Stimulated activated CD4-positive, alpha-beta T cell treated with anti-CD3 and anti-CD28 coated beads, Interleukin-1b, Interleukin-23, amount 100 ng/mL, for 24 hours (primary cell): ENCODE measurements around the gene TGM2.
"Not testable (repeated sequence)": the region's sequence is repeated elsewhere in the genome, so short reads cannot be mapped to it uniquely, and the experiment has no call there.

ENCODE experiments used
- DNase-seq, 4 experiments: peaks; one replicate each; pipeline ENCODE4 v3.0.0-alpha.2; 2020; ENCODE audit warnings: low read depth in 4 of 4, low spot score in 1 of 4

Gene TGM2

GRCh38 chr20:38116409-38117165 lies 48.5 kb downstream of the TGM2 start:
- DNase-seq, result no peak

DNA sequence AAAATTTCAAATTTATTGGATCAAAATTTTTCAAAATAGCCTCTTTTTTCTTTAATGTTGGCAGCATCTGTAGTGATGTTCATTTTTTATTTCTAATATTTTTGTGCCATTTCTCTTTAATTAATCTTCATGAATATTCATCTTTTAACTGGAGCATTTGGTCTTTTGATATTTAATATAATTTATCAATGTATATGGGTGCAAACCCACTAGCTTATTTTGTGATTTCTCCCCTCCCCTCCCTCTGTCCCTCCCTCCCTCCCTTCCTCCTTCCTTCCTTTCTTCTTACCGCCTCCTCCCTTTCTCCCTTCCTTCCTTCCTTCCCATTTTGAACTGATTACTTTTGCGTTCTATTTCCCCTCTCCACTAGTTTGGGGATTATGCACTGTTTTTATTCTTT lies 49.2 kb downstream of the TGM2 start:
- DNase-seq, result no peak

DNA sequence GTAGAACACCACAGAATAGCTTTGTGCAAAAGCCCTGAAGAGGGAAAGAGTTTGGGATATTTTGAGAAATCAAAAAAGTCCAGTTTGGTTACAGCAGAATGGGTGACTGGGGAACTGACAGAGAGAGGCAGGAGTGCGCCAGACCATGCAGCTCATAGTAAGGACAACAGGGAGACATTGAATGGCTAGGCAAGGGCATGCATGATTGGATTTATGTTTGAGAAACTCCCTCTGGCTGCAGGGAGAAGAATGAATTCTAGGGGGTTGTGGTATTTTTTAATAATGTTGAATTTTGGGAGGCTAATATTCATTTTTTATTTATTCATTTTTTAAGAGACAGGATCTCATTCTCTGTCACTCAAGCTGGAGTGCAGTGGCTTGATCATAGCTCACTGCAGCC lies 49.9 kb downstream of the TGM2 start:
- DNase-seq, result no peak

GRCh38 chr20:38114353-38114791 lies 50.7 kb downstream of the TGM2 start:
- DNase-seq, result no peak

GRCh38 chr20:38113401-38114325 lies 51.4 kb downstream of the TGM2 start:
- DNase-seq, result no peak

GRCh38 chr20:38112930-38113294 lies 52.2 kb downstream of the TGM2 start:
- DNase-seq, result no peak

DNA sequence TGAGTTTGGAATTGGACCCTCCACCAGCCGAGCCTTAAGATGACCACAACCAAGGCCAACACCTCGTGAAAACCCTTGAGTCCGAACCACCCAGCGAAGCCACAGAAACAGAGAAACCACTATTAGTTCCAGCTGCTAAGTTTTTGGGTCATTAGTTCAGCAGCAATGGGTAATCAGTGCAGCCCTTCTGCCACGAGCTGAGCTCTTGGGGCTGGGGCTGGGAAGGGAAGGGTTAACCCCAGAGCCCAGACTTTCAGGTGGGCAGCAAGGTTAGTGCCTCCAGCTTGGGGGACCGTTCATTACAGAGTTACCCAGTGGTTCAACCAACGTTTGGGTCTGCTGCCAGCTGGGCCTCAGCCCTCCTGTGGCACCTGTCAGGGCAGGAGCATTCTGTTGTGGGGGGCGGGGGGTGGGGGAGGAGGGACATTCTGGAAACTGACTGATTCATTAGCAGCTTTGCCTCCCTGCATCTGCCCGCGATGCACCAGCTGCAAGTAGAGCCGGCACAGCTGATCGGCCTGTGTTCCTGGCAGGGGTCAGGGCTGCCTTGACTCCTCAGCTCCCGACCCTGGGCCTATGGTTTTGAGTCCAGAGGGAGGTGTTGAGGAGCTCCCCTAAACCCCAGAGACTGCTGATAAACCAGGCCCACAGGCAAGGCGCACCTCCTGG lies 52.7 kb downstream of the TGM2 start:
- DNase-seq, result no peak

DNA sequence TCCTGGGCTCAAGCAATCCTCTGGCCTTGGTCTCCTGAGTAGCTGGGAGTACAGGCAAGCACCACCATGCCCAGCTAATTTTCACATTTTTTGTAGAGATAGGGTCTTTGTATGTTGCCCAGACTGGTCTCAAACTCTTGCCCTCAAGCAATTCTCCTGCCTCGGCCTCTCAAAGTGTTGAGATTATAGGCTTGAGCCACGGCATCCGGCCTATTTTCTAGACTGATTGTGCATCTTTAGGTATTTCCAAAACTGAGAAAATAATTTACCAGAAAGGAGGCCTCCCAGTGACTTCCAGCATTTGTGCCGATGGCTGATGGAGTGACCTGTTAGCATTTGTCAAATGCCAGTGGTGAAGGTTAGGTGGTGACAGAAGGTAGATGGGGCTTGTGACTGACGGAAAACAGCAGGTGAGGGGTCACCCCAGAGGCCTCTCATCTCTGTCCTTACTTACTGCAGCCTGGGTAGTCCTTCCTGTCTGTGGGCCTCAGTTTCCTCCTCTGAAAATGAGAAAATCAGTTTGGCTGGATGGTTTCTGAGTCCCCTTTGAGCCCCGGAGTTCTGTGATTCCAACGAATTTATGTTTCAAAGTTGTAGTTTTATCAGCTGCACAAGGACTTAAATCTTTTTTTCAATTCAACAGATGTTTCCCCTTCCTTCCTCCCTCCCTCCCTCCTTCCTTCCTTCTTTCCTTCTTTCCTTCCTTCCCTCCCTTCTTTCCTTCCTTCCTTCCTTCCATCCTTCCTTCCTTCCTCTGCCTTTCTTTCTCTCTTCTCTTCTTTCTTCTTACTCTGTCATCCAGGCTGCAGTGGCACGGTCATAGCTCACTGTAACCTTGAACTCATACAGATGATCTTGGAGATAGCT lies 53.5 kb downstream of the TGM2 start:
- DNase-seq, result no peak

DNA sequence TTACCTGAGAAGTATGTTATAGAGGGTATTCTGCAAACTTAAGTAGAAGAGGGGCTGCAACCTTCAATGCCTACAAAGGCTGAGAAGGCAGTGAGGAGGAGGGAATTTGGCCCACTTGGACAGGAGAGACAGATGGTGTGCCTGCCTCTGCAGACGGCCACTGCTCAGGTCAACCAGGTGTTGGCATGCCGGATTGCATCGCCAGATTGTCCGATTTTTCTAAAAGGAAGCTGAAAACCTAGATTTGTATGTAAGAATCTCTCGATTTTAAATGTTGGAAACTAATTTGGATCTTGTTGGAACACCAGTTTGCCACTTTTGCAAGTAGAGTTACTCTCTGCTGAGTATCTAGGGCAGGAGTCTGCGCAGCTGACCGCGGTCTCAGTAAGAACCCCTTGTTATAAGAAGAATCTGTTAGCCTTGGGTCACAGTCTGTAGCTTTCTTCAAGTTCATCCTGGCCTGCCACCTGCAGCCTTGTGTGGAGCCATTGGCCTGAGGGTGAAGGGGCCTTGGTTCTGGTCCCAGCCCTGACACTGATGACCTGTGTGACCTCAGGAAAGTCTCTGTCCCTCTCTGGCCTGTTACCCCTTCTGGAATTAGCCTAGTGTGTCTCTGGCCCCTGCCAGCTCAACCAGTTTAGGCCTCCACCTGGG lies 54.4 kb downstream of the TGM2 start:
- no peak for DNase-seq

- no peak for DNase-seq
Measured at GRCh38 chr20:38109591-38110524, 55.2 kb downstream of the TGM2 start.

DNA sequence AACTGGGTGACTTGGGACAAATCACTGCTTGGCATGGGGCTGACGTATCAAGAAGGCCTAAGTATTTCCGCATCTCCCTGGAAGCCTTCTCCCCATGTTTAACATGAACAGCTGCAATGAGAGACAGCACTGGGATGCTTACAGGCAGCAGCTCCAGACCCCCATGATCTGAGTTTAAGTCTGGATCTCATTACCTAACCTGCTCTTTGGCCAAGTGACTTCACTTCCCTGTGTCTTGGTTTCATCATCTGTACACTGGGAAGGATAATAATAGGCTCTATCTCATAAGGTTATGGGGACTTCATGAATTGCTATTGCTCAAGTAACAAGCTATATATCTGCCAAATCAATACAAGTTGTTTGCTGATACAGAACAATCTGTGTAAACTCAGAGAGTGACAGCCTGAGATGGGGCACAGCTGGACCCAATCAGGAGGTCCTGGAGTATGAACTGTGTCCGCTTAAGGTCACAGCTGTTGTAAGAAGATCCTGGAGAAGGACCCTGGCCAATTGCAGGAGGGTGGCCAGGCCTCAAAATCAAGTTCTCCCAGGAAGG lies 56.0 kb downstream of the TGM2 start:
- no peak for DNase-seq

GRCh38 chr20:38108438-38108985 lies 56.6 kb downstream of the TGM2 start:
- no peak for DNase-seq

- not testable (repeated sequence) for DNase-seq
Measured at GRCh38 chr20:38107916-38108315, 57.2 kb downstream of the TGM2 start.

GRCh38 chr20:38107386-38107785 lies 57.7 kb downstream of the TGM2 start:
- not testable (repeated sequence) for DNase-seq

- DNase-seq, result no peak
Measured at GRCh38 chr20:38106461-38106860, 58.6 kb downstream of the TGM2 start.

GRCh38 chr20:38104285-38104684 lies 60.8 kb downstream of the TGM2 start:
- DNase-seq, result no peak

GRCh38 chr20:38102206-38102605 lies 62.9 kb downstream of the TGM2 start:
- DNase-seq, result not testable (repeated sequence)

GRCh38 chr20:38098952-38099351 lies 66.1 kb downstream of the TGM2 start:
- DNase-seq, result no peak
